ENCODE results near the gene IL17RB. TPM values are rescaled to one million over a fixed set of nuclear protein-coding genes. Genes with fewer than 3 reads are reported as not detected.
A peak's percentile ranks its signal among the peaks of the same experiment; 100 is the strongest.

Gene IL17RB
- total RNA-seq (2021) = 8.3 and 9.8 TPM in 2 replicates
- long read RNA-seq, transcript IL17RB-201 (11 exons, 2,010 nt) = major isoform, 13 of 30 reads
- long read RNA-seq, partial matches to known transcripts = 3 of 30 reads
- long read RNA-seq, other reads (novel, unspliced or antisense) = 13 of 30 reads

GRCh38 chr3:53846134-53846850 lies at the start of gene IL17RB, which contains the start of gene CHDH:
Gene IL17RB (plus strand): TSS chr3:53846568. CDS start chr3:53846589, 21 bp downstream.
Gene CHDH (minus strand): TSS chr3:53846419. CDS start chr3:53824008, 22,411 bp downstream.
- H3K9ac ChIP-seq (ENCODE audit: extremely low read depth, insufficient read length, low read length) = peak within 1 kb of the TSS; percentile 56
- Mint-ChIP-seq H3K27me3 (ENCODE audit: low read depth) (peaks cover 26% of the 10 kb centered on the region), H3K27ac (peak within 1 kb of the TSS in 1 of 3 experiments; percentile 75; a peak in 2 of 7 replicates), H3K4me3 (peak within 1 kb of the TSS; percentile 69 to 83), H3K36me3 (ENCODE audit: insufficient read depth in 1 of 3, low read depth in 3 of 3) (no peaks in the 10 kb centered on the region; a peak in 2 of 7 replicates), H3K4me1 (peaks cover 37 to 41% of the 10 kb centered on the region in 2 experiments), H3K9me3 (no peaks in the 10 kb centered on the region; a peak in 1 of 5 replicates)
- no peak within 1 kb of the TSS for H3T11ph ChIP-seq (ENCODE audit: low read length)
- H4K91ac ChIP-seq (ENCODE audit: insufficient read length, low read depth, low read length) = no peak within 1 kb of the TSS
- no peaks in the 10 kb centered on the region for H3K9me3 ChIP-seq (ENCODE audit: control insufficient read depth, low read depth, low read length)
- H4K8ac ChIP-seq (replicated peaks; ENCODE audit: insufficient read length, low read depth, low read length) = no peak within 1 kb of the TSS
- peak; percentile 77 for DNase-seq
- no peak within 1 kb of the TSS for H3K4ac ChIP-seq (ENCODE audit: low read depth, low read length)
- H3K79me1 ChIP-seq (ENCODE audit: insufficient read depth, low read depth, low read length, poor library complexity, severe bottlenecking) = no peaks in the 10 kb centered on the region
- H3K23ac ChIP-seq (ENCODE audit: insufficient read length, low read depth, low read length) = no peak within 1 kb of the TSS
- H4K5ac ChIP-seq (ENCODE audit: insufficient read length, low read depth, low read length) = no peak within 1 kb of the TSS
- peak within 1 kb of the TSS; percentile 72 for H3K18ac ChIP-seq (ENCODE audit: insufficient read length, low read depth, low read length)
- H3K14ac ChIP-seq (ENCODE audit: insufficient read depth, low read length) = peak within 1 kb of the TSS; percentile 84
- H2BK120ac ChIP-seq (ENCODE audit: low read depth, low read length, poor library complexity, severe bottlenecking) = no peak within 1 kb of the TSS
- H3K27me3 ChIP-seq (ENCODE audit: insufficient read depth, low read length) = peaks cover 9% of the 10 kb centered on the region; the same call in 1 of the 2 replicates
- H3K56ac ChIP-seq (ENCODE audit: insufficient read length, low read depth, low read length) = no peak within 1 kb of the TSS
- H3K4me1 ChIP-seq (ENCODE audit: insufficient read depth, low read length) = peaks cover 7% of the 10 kb centered on the region; the same call in 1 of the 2 replicates
- no peaks in the 10 kb centered on the region for H4K20me1 ChIP-seq (ENCODE audit: control insufficient read depth, insufficient read depth, insufficient read length)
- peak within 1 kb of the TSS; percentile 38 for H3K4me2 ChIP-seq (ENCODE audit: insufficient read depth, insufficient read length, low read length)
- TF ChIP-seq CTCF (conservative IDR thresholded peaks at IDR 0.05) = no peak
- no peaks in the 10 kb centered on the region for H3K79me2 ChIP-seq (ENCODE audit: insufficient read depth, low read length)
- H3K27ac ChIP-seq (ENCODE audit: insufficient read length, low read depth, low read length) = no peak within 1 kb of the TSS
- no CpG with 5 or more reads among the region's 91 CpGs for WGBS (ENCODE audit: extremely low coverage, insufficient read length, low lambda C conversion rate)
- no peak within 1 kb of the TSS for H2BK15ac ChIP-seq (ENCODE audit: low read depth, low read length)
- H2BK12ac ChIP-seq (ENCODE audit: insufficient read length, low read depth, low read length) = no peak within 1 kb of the TSS
- no peak within 1 kb of the TSS for H2AFZ ChIP-seq (ENCODE audit: low read length)
- no peak within 1 kb of the TSS for H2BK5ac ChIP-seq (ENCODE audit: insufficient read length, low read length)
- no peak within 1 kb of the TSS for H2BK20ac ChIP-seq (ENCODE audit: low read depth, low read length, poor library complexity, severe bottlenecking)
- no peak within 1 kb of the TSS for H2AK5ac ChIP-seq (ENCODE audit: insufficient read length, low read length)
- peaks cover 4% of the 10 kb centered on the region for H3K23me2 ChIP-seq (ENCODE audit: insufficient read length, low read depth, low read length, poor library complexity, severe bottlenecking)

Data from H9 (cell line).